Ureter (tissue), 1 donor: ENCODE results near the gene AGBL4. TPM values are rescaled to one million over a fixed set of nuclear protein-coding genes. Genes with fewer than 3 reads are reported as not detected.
A peak's percentile ranks its signal among the peaks of the same experiment; 100 is the strongest.

Experiments used
- DNase-seq: peaks from one replicate; pipeline ENCODE4 v3.0.0-alpha.2; 2020; ENCODE audit warnings: low spot score
- total RNA-seq: library from RNA; stranded (reverse); gene quantifications from one replicate; pipeline ENCODE4 v1.2.4, GENCODE V29; 2023
- donor health status: DM: yes; HTN: yes; CAD: no.

AGBL4 gene
- total RNA-seq, 1 donor from 2014 or later = 0.21 TPM

- DNase-seq = no peak
Observed at GRCh38 chr1:48725341-48726046, 1298.3 kb downstream of the AGBL4 start.

GRCh38 chr1:48720929-48721328 lies 1302.8 kb downstream of the AGBL4 start:
- DNase-seq = no peak

- no peak for DNase-seq
Observed at GRCh38 chr1:48718705-48719104, 1305.0 kb downstream of the AGBL4 start.

- no peak for DNase-seq
Observed at GRCh38 chr1:48718116-48718630, 1305.6 kb downstream of the AGBL4 start.

GRCh38 chr1:48717082-48717481 lies 1306.7 kb downstream of the AGBL4 start:
- no peak for DNase-seq

GRCh38 chr1:48715921-48716320 lies 1307.8 kb downstream of the AGBL4 start:
- no peak for DNase-seq

GRCh38 chr1:48710915-48711314 lies 1312.8 kb downstream of the AGBL4 start:
- no peak for DNase-seq

GRCh38 chr1:48710318-48710717 lies 1313.4 kb downstream of the AGBL4 start:
- no peak for DNase-seq

GRCh38 chr1:48704736-48705135 lies 1319.0 kb downstream of the AGBL4 start:
- DNase-seq = no peak

GRCh38 chr1:48701445-48701844 lies 1322.3 kb downstream of the AGBL4 start:
- DNase-seq = no peak

GRCh38 chr1:48697066-48697707 lies 1326.6 kb downstream of the AGBL4 start:
- DNase-seq = peak; percentile 62

GRCh38 chr1:48695161-48695560 lies 1328.6 kb downstream of the AGBL4 start:
- no peak for DNase-seq

GRCh38 chr1:48693674-48694320 lies 1330.0 kb downstream of the AGBL4 start:
- DNase-seq = no peak

GRCh38 chr1:48693180-48693579 lies 1330.6 kb downstream of the AGBL4 start:
- no peak for DNase-seq

- no peak for DNase-seq
Observed at GRCh38 chr1:48692235-48692634, 1331.5 kb downstream of the AGBL4 start.

GRCh38 chr1:48691429-48692001 lies 1332.2 kb downstream of the AGBL4 start:
- no peak for DNase-seq

GRCh38 chr1:48688102-48688760 lies 1335.5 kb downstream of the AGBL4 start:
- DNase-seq = no peak

- DNase-seq = no peak
Observed at GRCh38 chr1:48687282-48688045, 1336.3 kb downstream of the AGBL4 start.

- no peak for DNase-seq
Observed at GRCh38 chr1:48686159-48686558, 1337.6 kb downstream of the AGBL4 start.

- no peak for DNase-seq
Observed at GRCh38 chr1:48684381-48684780, 1339.4 kb downstream of the AGBL4 start.

GRCh38 chr1:48683839-48684238 lies 1339.9 kb downstream of the AGBL4 start:
- no peak for DNase-seq
